Endothelial cell (in vitro differentiated cells): ENCODE data around the gene PDS5A. TPM values are rescaled to one million over a fixed set of nuclear protein-coding genes. Genes with fewer than 3 reads are reported as not detected.

Experiments
- DNase-seq: peaks from one replicate; pipeline ENCODE4 v3.0.0; 2021; ENCODE audit warnings: low spot score
- H3K27ac Mint-ChIP-seq: one replicate; pipeline ENCODE4 v1.8.0; 2021; ENCODE audit warnings: mixed read lengths, inconsistent platforms; ENCODE audit not compliant: unreplicated experiment
- H3K27me3 Mint-ChIP-seq: one replicate; pipeline ENCODE4 v1.8.0; 2021; ENCODE audit warnings: mild to moderate bottlenecking, moderate library complexity, mixed read lengths, inconsistent platforms; ENCODE audit not compliant: unreplicated experiment
- H3K36me3 Mint-ChIP-seq: one replicate; pipeline ENCODE4 v1.8.0; 2021; ENCODE audit warnings: mild to moderate bottlenecking, low read depth, mixed read lengths, inconsistent platforms; ENCODE audit not compliant: unreplicated experiment
- H3K4me1 Mint-ChIP-seq: one replicate; pipeline ENCODE4 v1.8.0; 2021; ENCODE audit warnings: mild to moderate bottlenecking, mixed read lengths, inconsistent platforms; ENCODE audit not compliant: unreplicated experiment
- H3K4me3 Mint-ChIP-seq: one replicate; pipeline ENCODE4 v1.8.0; 2021; ENCODE audit warnings: mild to moderate bottlenecking, mixed read lengths, inconsistent platforms; ENCODE audit not compliant: unreplicated experiment
- H3K9me3 Mint-ChIP-seq: one replicate; pipeline ENCODE4 v1.8.0; 2021; ENCODE audit warnings: mixed read lengths, inconsistent platforms; ENCODE audit not compliant: unreplicated experiment
- CTCF ChIP-seq: fragments of 200-600 bp; sonication (generic); IDR thresholded peaks from one replicate; pipeline ENCODE4 v1.5.0; 2021; ENCODE audit warnings: antibody characterized with exemption; ENCODE audit not compliant: unreplicated experiment
- total RNA-seq: library from RNA; stranded (reverse); fragmentation: NEBNext Ultra II Directional; extraction: Animal tissue kit (Norgen Biotek cat#: 25700); gene quantifications from one replicate; pipeline ENCODE4 v1.2.1, GENCODE V29; 2021; ENCODE audit not compliant: unreplicated experiment

Gene PDS5A
- total RNA-seq, 1 donor from 2014 or later: 57.1 TPM

GRCh38 chr4:39888541-39888940 lies 89.2 kb downstream of the PDS5A start:
- peaks cover 2% of the 10 kb centered on the region for H3K27me3 Mint-ChIP-seq
- DNase-seq: no peak
- no peak overlapping the region for H3K27ac Mint-ChIP-seq
- peak overlapping the region; percentile 14 for H3K4me3 Mint-ChIP-seq
- TF ChIP-seq CTCF: no peak
- no peaks in the 10 kb centered on the region for H3K4me1 Mint-ChIP-seq
- no peaks in the 10 kb centered on the region for H3K9me3 Mint-ChIP-seq
- peaks cover 44% of the 10 kb centered on the region for H3K36me3 Mint-ChIP-seq

- peaks cover 36% of the 10 kb centered on the region for H3K36me3 Mint-ChIP-seq
- H3K27ac Mint-ChIP-seq: no peak overlapping the region
- no peaks in the 10 kb centered on the region for H3K9me3 Mint-ChIP-seq
- no peak for TF ChIP-seq CTCF
- DNase-seq: no peak
- H3K4me3 Mint-ChIP-seq: no peak overlapping the region
- H3K27me3 Mint-ChIP-seq: peaks cover 2% of the 10 kb centered on the region
- no peaks in the 10 kb centered on the region for H3K4me1 Mint-ChIP-seq
Observed at GRCh38 chr4:39883646-39884045, 94.1 kb downstream of the PDS5A start.

- no peak for DNase-seq
- Mint-ChIP-seq H3K4me3 (no peak overlapping the region), H3K36me3 (peaks cover 29% of the 10 kb centered on the region), H3K27ac (no peak overlapping the region), H3K9me3 (no peaks in the 10 kb centered on the region), H3K4me1 (no peaks in the 10 kb centered on the region), H3K27me3 (peaks cover 2% of the 10 kb centered on the region)
- TF ChIP-seq CTCF: no peak
Observed at GRCh38 chr4:39881789-39882188, 95.9 kb downstream of the PDS5A start.

- no peak for TF ChIP-seq CTCF
- Mint-ChIP-seq H3K27me3 (no peaks in the 10 kb centered on the region), H3K4me1 (no peaks in the 10 kb centered on the region), H3K36me3 (peaks cover 15% of the 10 kb centered on the region), H3K9me3 (no peaks in the 10 kb centered on the region), H3K27ac (no peak overlapping the region), H3K4me3 (no peak overlapping the region)
- no peak for DNase-seq
Observed at GRCh38 chr4:39877971-39878370, 99.7 kb downstream of the PDS5A start.

- no peak for DNase-seq
- Mint-ChIP-seq H3K36me3 (peaks cover 8% of the 10 kb centered on the region), H3K9me3 (no peaks in the 10 kb centered on the region), H3K27me3 (no peaks in the 10 kb centered on the region), H3K4me1 (no peaks in the 10 kb centered on the region), H3K4me3 (no peak overlapping the region), H3K27ac (no peak overlapping the region)
- TF ChIP-seq CTCF: no peak
Observed at GRCh38 chr4:39873823-39874222, 103.9 kb downstream of the PDS5A start.
